ENCODE results near the gene IFNGR1.
A peak's percentile ranks its signal among the peaks of the same experiment; 100 is the strongest.
"Not testable (repeated sequence)": the region's sequence is repeated elsewhere in the genome, so short reads cannot be mapped to it uniquely, and the experiment has no call there.

The IFNGR1 gene

DNA sequence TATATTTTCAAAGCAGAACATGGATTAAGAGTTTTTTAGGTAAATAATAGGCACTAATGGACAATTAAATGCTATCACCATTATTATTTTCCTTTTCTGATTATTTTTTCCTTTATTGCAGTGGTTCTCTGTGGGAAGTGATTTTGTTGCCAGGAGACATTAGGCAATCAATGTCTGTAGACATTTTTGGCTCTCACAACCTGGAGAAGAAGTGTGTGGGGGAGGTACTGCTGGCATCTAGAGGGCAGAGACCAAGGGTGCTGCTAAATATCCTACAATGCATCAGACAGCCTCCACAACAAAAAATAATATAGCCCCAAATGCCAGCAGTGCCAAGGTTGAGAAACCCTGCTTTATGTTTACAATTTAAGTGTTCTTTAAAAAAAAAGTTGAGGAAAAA is 8.3 kb downstream of the IFNGR1 start:
- DNase-seq: peak; percentile 25 to 36

DNA sequence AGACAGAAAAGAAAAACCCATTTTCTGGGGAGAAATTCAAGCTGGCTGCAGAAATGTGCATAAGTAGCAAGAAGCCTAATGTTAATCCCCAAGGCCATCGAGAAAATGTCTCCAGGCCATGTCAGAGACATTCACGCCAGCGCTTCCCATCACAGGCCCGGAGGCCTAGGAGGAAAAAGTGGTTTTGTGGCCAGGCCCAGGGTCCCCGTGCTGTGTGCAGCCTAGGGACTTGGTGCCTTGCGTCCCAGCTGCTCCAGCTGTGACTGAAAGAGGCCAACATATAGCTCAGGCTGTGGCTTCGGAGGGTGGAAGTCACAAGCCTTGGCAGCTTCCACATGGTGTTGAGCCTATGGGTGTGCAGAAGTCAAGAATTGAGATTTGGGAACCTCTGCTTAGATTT is 10.9 kb downstream of the IFNGR1 start:
- DNase-seq: no peak

DNA sequence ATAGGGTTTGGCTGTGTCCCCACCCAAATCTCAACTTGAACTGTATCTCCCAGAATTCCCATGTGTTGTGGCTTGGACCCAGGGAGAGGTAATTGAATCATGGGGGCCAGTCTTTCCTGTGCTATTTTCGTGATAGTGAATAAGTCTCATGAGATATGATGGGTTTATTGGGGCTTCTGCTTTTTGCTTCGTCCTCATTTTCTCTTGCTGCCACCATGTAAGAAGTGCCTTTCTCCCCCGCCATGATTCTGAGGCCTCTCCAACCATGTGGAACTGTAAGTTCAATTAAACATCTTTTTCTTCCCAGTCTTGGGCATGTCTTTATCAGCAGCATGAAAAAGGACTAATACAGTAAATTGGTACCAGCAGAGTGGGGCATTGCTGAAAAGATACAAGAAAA is 11.7 kb downstream of the IFNGR1 start:
- not testable (repeated sequence) for DNase-seq

DNA sequence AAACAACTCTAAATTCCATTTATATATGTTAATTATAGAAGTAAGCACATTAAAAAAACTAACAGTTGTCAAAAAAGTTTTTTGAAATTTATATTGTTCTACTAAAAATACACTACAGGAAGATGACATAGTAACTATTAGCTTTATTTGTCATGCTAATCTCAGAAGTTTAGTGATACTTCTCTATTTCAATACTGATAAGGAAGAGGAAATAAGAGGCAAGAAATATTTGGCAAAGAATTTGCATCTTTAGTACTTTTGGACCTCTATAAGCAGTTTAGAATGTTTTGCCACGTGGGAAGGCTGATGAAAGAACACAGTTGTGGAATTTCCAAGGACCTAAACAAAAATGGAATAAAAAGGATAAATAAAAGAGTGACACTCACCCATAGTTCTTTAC is 12.6 kb downstream of the IFNGR1 start:
- peak in 1 of 2 donors; percentile 21 for DNase-seq

DNA sequence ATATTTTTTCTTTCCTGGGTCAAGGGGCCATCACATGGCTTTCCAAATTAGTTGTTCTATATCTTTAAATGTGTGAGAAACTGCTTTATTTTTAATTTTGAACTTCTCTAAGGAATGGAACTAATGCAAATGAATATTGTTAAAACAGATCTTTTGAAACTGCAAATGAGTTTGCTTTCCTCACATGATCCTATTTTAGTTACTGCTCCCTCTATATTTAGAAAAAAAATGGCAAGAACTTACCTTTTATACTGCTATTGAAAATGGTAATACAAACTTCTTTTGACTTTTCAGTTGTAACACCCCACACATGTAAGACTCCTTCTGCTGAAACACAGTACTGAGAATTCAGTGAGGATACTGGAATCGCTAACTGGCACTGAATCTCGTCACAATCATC is 15.9 kb downstream of the IFNGR1 start:
- no peak for DNase-seq

DNA sequence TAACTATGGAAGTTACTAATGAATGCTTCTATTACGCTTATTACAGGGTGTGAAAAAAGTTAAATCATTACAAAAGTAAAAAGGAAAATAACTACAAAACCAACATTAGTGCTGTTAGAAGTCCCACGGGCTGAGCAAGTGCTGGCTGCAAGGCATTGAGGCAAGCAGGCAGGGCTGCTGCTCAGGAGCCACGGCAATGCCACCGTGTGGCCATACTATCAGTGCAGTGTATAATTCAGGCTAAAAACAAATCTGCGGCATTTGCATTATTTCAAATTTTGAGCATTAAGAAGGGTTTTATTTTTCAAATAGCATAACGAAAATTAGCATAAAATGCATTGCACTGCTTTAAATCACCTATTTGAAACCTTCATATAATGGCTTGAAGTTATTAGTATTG is 17.1 kb downstream of the IFNGR1 start:
- no peak for DNase-seq

DNA sequence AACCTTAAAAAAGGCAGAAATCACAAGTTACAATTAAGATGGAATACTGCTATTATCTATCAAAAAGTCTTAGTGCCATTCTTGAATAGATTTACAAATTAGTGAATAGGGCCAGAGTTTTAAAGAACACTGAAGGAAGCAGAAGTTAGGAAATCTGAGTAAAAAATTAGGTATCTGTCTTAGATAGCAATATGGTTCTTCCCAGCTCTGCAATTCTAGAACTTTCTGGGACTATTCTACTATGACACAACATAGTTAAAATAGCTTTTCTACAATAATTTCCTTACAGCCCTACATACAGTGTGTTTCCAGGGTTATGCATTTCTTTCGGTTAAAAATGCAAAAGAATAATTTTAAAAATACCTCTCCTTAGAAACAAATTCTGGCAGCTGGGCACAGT is 18.2 kb downstream of the IFNGR1 start:
- no peak for DNase-seq

DNA sequence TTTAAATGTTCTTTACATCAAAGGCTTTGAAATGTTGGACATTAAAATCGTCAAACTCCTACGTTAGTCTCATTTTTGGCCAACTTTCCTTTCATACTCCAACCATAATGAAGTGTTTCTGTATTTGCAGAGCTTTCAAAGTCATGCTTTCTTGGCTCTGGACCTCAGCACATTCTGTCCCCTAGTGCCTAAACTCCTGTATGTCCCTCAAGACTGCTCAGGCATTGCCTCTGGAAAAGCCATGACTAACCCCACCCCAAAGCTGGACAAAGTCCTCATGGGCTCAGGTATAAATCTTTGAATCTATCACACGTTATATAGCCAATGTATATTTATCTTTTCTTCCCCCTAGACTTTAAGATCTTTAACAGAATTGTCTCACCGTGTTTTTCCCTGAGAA is 18.9 kb downstream of the IFNGR1 start:
- DNase-seq: no peak

DNA sequence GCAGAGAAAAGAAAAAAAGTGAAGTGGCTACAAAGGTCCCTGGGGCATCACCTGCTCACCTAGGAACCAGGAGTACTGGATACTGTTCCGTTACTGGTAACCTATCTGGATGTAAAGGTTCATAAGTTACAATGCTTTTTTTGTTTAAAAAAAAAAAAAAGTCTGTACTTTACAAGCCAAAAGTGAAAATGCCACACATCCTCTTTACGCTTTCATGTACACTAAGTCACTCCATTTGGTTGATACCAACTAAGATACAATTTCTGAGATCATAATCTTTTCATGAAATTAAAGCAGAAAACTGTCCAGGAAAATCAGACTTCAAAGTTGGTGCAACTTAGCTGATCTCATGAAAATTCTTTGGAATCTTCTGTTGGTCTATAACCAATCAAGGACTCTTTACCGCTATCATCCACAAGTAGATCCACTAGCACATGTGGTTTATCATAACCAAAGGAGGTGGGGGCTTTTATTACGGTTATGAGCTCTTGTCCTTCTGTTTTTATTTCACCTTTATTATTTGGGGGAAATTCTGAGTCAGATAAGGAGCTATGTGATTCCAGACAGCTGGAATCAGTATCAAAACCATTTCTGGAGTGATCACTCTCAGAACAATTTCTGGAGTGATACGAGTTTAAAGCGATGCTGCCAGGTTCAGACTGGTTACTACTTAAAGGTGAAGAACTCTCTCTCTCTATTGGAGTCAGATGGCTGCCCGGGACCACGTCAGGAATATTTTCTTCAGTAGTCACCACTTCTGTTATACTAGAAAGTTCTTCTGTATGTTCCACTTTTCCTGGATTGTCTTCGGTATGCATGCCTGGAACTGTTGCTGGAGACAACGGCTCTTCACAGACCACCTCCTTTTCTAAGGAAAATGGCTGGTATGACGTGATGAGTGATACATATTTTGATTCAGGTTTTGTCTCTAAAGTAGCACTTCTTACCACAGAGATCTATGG is 21.2 kb downstream of the IFNGR1 start:
- no peak for DNase-seq

DNA sequence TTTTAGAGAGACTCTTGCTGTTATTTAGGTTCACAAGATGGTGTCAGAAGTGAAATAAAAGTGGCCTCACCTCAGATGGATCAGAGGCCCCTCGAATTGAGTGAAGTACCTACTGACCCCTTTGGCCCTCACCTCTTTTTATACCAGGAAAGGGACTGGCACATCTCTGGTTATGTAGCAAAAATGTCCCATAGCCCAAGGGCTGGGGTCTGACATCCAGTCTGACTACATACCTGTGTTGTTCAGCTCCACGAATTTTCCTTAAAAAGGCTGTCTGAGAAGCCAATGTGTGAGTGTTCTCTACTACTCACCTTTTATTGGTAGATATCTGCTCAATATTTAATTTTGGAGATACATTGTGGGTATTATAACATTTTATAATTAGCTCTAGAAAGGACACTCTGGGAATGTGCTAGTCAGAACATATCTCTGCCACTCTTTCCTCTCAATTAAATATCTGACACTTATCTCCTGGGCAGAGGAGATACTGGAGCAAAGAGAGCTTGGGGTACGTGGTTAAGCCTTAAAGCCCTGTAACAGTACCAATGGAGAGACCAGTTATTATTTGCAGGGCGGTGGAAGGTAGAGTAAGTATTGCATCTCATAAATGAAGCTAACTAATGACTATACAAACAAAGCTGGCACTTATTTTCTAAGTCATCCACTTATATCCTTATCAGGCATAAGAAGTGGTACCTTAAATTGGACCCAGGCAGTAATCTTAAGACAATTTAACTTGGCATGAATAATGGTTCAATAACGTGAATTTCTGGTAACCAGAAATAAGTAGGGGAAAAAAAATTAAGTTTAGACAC is 25.7 kb downstream of the IFNGR1 start:
- DNase-seq: no peak

DNA sequence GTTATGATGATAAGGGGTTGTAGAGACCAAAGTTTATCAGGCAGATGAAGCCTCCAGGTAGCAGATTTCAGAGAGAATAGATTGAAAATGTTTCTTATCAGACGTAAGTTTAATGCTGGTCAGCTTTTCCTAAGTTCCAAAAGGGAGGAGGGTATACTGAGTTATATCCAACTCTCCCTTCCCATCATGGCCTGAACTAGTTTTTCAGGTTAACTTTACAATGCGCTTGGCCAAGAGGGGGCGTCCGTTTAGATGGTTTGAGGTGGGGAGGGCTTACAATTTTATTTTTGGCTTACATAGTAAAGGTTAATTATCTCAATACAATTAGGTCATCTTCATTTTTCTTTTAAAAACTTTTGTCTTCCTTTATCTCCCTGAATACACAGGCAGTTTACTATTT is 26.4 kb downstream of the IFNGR1 start:
- DNase-seq: no peak

DNA sequence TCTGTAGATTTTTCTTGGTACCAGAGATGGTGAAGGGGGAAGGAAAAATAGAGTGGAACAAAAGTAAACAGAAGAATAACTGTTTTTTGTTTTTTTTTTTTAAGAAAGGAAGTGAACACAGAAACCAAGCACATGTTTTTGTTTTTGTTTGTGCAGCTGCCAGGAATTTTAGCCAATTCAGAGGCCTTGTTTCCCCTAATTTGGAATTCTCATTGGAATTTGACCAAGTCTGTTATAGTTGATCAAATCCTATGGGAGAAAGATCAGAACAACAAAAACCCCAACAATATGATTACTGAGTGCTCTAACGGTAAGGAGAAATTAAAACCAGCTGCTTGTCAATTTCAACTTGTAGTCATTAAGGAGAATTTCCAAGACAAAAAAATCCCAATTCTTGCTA is 27.5 kb downstream of the IFNGR1 start:
- no peak for DNase-seq

DNA sequence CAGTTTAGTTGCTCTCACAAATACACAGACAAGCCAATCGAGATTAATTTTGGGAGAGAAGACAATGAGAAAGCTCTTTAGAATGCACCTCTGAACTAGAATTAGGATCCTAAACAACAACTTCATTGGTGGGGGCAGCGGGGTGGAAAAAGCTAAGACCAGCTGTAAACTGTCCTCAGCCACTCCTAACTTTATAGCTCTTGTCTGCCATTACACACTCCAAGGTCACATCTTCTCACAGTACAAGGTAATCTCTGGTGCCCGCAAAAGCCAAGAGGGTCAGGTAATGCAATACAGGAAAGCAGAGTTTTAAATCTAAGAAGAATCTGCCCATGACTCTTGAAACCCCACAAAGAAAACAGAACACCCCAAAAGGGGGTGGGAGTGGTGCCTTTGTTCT is 27.9 kb downstream of the IFNGR1 start:
- DNase-seq: no peak

DNA sequence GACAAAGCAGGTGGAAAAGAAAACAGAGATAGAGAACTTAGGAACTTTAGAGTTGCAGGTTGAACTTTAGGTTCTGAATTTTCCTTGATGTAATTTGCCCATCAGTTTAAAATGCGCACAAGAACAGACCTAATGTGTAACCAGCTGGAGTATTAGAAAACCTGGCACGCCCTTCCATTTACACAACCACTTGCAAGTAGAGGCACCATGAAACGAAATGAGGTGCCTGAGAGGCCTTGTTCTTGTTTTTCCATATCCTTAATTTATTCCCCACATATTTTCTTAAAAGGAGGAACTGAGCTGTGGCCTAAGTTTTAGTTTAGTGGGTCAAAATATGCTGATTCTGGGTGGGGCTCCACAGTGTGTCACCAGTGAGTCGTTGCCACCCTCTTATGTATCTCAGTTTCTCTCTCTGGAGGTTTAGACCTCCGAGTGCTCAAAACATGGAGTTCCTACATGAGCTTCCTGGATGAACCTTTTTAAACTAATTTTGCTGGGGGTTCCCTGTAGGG is 28.5 kb downstream of the IFNGR1 start:
- DNase-seq: peak in 1 of 2 donors; percentile 54

DNA sequence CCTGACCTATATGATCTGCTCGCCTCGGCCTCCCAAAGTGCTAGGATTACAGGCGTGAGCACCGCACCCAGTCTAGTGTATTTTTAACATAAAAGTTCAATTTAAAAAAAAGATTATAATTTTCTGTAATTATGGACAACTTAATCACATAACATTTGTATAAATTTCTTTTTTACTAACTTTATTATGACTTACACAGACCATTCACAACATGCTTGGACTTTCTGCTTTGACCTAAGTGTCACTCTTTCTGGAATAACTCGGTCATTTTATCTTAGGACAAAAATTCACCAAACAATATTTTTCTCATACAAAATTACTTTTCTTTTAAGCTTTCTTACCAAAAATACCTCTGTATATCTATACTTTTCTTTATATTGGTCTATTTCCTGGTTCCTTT is 30.3 kb downstream of the IFNGR1 start:
- peak in 1 of 2 donors; percentile 21 for DNase-seq

DNA sequence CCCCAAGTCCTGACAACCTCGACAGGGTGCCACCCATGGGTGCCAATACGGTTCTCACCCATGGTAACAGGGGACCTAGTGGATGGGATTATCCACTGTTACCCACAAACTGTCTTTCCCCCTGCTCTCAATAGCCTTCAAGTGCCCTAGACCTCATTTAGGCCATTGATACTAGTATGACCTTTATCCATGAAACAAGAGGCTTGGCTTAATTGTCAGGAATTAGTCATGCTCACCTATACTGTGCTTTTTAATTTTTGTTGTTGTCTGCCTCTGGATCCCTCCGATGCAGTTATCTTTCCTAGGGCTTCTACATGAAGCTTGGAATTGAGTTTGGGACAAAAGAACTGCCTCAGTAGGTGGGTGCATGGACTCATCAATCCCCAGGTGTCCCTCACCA is 33.9 kb downstream of the IFNGR1 start:
- DNase-seq: no peak

DNA sequence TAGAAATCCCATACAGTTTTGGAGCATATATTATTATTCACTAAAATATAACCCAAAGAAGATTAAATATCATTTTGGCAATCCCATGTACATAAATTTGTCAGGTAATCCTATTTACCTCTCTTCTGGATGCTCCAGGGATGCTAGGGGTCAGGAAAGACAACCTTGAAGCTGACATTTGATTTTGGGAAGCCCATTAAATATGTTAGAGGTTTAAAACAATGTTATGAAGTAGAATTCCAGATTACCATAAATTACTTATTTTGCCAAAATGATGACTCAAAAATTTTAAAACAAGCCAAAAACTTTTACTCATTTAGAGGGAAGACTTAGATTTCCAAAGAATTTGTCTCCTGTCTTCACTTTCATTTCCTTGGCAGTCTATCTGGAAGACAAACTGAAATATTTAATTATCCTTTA is 36.5 kb downstream of the IFNGR1 start:
- DNase-seq: no peak

DNA sequence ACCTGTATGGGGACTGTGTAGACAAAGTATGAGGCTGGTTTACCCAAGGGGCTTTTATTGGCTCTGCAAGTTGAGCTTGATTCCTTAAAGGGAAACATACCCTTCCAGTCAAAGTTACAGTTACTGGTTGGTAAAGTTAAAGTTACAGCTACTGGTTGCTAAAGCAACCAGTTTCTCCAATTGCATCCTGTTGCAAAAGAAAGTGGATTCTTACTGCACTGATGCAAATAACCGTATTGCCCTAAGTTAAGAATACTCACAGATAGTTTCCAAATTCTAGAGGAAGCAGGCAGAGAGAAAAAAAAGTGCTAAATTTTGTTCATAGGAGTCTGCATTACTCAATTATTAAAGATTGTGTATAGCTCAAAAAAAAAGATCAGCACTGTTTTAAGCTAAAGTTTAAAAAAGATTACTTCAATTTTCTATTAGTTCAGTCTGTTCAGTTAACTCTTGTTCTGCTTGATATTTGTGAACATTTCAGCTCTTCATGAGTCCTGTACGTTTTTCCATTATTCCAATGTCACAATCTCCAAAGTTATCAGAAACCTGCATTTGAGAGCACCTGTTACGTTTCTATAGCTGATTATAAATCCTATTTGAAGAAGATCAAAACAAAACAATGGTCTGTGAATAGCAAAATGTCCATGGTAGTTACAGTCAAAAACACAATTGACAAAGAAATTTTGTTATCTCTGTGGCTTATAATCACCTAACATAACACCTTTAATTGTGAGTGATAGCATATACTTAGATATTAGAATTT is 37.1 kb downstream of the IFNGR1 start:
- peak in 1 of 2 donors; percentile 80 for DNase-seq

DNA sequence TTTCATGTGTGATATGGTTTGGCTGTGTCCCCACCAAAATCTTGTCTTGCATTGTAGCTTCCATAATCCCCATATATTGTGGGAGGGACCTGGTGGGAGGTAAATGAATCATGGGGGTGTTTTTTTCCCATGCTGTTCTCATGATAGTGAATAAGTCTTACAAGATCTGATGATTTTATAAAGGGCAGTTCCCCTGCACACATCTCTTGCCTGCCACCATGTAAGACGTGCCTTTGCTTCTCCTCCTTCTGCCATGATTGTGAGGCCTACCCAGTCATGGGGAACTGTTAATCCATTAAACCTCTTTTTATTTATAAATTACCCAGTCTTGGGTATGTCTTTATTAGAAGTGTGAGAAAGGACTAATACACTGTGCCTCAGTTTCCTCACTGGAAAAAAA is 41.6 kb downstream of the IFNGR1 start:
- no peak for DNase-seq

DNA sequence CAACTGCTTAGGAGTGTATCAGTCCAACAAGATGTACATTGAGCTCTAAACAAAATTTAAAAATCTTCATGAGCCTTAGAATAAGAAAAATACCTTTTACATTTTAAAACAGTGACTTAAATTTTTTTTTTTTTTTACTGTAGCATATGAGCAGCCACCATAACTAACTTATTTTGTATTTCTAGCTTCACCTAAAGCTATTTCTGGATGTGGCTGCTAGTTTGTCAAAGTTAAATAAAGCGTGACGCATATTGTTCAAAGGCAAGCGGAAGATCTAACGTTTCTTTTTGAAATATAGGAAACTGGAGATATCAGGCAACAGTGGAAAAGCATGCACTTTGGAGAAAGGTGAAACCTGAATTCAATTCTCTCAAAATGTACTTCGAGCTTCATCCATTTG is 42.5 kb downstream of the IFNGR1 start:
- DNase-seq: no peak

DNA sequence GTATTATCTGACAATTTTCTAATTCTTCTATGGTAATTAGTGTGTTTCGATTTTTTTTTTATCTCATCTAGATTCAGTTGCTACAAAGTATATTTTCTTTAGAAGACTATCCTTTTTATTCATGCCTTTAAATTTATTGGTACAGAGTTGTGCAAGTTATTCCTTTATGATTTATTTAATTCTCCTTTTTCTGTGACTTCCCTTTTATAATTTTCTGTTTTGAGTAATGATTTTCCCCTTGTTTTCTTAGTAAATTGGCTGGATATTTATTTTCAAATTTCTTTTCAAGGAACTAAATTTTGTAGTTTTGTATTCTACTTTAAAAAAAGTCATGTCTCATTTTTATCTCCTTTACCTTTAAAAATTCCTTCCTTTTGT is 43.3 kb downstream of the IFNGR1 start:
- DNase-seq: peak in 1 of 2 donors; percentile 53

DNA sequence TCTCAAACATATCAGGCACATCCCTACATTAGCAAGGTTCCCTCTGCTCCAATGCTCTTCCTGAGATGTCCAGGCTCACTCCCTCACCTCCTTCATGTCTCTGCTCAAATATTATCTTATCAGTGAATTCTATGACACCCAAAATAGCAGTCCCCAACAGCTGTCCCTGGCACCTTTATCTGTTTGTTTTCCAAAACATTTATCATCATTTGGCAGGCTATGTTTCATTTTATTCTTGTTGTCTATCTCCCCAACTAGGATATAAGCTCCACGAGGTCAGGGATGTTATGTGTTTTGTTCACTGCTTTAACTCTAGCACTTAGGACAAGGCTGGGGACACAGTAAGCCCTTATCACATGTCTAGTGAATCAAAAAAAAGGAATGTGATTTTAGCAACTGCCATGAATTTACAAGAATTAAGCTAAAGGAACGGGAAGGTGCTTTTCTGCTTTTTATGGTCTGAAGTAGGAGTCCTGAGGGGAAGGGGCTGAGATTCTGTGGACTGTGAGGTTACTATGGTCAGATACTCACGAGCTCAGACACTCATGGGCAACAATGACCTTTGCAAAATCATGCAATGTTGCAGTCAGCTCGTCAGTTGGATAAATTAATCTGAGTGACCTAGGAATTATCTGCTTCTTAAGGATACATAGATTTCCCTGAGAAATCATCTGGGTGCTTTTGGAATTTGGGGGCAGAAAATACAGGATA is 43.9 kb downstream of the IFNGR1 start:
- no peak for DNase-seq
